ENCODE results near the gene CPNE4. TPM values are rescaled to one million over a fixed set of nuclear protein-coding genes. Genes with fewer than 3 reads are reported as not detected.
"Not testable (repeated sequence)": the region's sequence is repeated elsewhere in the genome, so short reads cannot be mapped to it uniquely, and the experiment has no call there.

CPNE4 gene
- total RNA-seq, 1 donor from 2014 or later, result 52.3 TPM

DNA sequence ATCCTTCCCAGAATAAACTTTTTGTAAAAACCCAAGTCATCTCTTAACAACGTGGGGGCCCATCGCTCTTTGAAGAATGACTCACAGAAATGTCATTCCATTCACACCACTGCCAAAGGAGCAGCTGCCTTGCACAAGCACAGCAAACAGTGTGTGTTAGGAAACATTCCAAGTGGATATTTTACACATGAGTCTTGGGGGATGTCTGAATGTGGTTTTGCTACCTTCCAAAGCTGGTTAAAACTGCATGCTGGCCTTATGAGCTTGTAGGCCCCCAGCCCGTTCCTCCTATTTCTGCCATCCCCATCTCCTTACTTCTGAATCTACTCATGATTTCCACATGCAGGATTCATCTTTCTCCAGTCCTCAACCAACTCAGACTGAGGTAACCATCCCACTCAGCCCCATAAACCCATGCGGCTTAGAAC, 130.8 kb downstream of the CPNE4 start:
- no peak for ATAC-seq (ENCODE audit: poor library complexity)
- intact Hi-C loops (cut with DNase I), result no loop called here

DNA sequence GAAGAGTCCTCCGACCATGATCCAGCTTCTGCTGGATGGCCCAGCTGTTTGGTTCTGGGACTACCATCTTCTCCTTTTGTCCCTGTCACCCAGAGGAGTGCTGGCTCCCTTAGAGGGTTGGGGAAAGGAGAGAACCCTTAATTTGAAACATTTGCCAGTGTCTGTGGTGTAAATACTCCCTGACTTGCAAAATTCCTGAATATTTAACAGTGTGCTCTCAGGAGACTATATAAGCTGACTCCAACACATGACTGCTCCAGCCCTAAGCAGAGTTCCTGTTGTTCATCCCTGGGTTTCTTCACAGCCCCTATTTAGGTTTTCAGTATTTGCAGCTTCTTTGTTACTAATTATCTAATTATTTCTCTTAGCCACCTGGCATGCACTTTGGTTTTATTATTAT, 133.1 kb downstream of the CPNE4 start:
- intact Hi-C loops (cut with DNase I), result no loop called here
- DNase-seq, result no peak
- ATAC-seq (ENCODE audit: poor library complexity), result no peak

More for the DNA sequence above, 130.8 kb downstream of the CPNE4 start:
- no peak for DNase-seq

GRCh38 chr3:131900891-131901290, 133.9 kb downstream of the CPNE4 start:
- no peak for ATAC-seq (ENCODE audit: poor library complexity)
- intact Hi-C loops (cut with DNase I), result no loop called here
- DNase-seq, result no peak

GRCh38 chr3:131899021-131899420, 135.8 kb downstream of the CPNE4 start:
- no peak for ATAC-seq (ENCODE audit: poor library complexity)
- DNase-seq, result no peak
- intact Hi-C loops (cut with DNase I), result no loop called here

- intact Hi-C loops (cut with DNase I), result no loop called here
- DNase-seq, result no peak
- no peak for ATAC-seq (ENCODE audit: poor library complexity)
Observed at GRCh38 chr3:131898346-131898745, 136.5 kb downstream of the CPNE4 start.

DNA sequence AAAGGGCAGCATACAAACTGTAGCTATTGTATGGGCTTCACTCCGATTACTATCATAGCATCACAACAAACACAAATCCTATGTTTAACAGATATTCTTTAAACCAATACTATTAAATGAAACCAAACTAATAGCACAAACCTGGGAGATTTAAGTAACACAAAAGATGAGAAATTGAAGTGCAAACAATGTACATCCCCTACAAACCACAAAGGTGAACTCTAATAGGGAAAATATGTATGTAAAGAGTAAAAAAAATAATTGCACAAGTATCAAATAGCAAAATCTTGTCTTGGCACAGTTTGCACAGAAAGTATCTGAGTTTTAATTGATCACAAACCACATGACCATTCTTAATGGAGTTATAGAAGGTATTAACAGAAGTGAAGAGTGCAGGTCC, 138.5 kb downstream of the CPNE4 start:
- intact Hi-C loops (cut with DNase I), result no loop called here
- no peak for ATAC-seq (ENCODE audit: poor library complexity)
- DNase-seq, result no peak

GRCh38 chr3:131895766-131896165, 139.0 kb downstream of the CPNE4 start:
- intact Hi-C loops (cut with DNase I), result no loop called here
- DNase-seq (no peak), ATAC-seq (ENCODE audit: poor library complexity) (no peak)

DNA sequence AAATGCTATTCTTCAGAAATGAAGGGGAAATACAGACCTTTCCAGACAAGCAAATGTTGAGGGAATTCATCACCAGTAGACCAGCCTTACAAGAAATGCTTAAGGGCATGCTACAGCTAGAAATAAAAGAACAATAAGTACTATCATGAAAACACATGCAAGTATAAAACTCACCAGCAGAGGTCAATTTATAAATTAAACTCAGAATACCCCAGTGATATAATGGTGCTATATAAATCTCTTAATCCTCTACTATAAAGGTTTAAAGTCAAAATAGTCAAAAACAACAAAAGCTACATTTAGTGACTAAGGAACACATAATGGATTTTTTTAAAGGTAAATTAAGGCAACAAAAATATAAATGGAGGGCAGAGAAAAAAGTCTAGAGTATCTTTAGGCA, 142.5 kb downstream of the CPNE4 start:
- intact Hi-C loops (cut with DNase I), result no loop called here

GRCh38 chr3:131885871-131886270, 148.9 kb downstream of the CPNE4 start:
- intact Hi-C loops (cut with DNase I); DNase-seq; ATAC-seq (ENCODE audit: poor library complexity): not testable (repeated sequence)

More for the DNA sequence above, 142.5 kb downstream of the CPNE4 start:
- ATAC-seq (ENCODE audit: poor library complexity), result no peak
- DNase-seq, result no peak

- intact Hi-C loops (cut with DNase I), result no loop called here
- ATAC-seq (ENCODE audit: poor library complexity) (no peak), DNase-seq (no peak)
Observed at GRCh38 chr3:131883711-131884407, 151.0 kb downstream of the CPNE4 start.

GRCh38 chr3:131883086-131883485, 151.7 kb downstream of the CPNE4 start:
- intact Hi-C loops (cut with DNase I), result no loop called here
- no peak for DNase-seq
- no peak for ATAC-seq (ENCODE audit: poor library complexity)

DNA sequence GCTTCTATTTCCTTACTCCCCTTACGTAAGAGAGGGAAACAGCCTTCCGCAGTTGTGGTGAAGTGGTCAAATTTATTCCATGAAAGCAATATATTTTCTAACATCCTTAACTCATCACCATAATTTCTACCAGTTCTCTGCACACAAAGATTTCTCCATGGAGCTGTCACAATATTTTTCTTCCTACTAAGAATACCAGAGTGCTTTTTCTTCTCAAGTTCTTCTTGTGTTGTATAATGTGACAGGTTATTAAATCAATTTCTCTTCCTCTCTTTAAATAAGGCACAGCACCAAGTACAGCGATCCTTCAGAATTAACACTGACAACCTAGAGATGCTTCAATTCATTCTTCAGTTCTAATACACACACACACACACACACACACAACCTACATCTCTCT, 153.0 kb downstream of the CPNE4 start:
- ATAC-seq (ENCODE audit: poor library complexity) (no peak), DNase-seq (no peak)
- intact Hi-C loops (cut with DNase I), result no loop called here

DNA sequence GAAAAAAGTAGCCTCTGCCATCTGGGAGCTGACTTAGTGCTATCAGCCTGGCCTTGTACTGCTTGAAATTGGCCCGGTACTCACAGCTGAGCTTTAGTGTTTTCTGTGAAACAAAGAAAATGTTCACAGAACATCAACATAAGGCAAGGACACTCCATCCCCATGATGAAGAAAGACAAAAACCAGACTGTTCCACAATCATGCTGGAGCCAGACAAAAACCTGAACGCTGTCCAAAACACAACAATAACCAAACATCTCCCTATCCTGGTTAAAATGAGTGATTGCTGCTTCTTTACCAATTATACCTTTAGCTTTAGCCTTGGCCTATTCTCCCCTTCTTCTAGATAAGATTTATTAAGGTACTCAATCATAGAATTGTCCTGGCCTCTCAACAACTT, 153.9 kb downstream of the CPNE4 start:
- ATAC-seq (ENCODE audit: poor library complexity), result no peak
- intact Hi-C loops (cut with DNase I), result no loop called here
- no peak for DNase-seq

DNA sequence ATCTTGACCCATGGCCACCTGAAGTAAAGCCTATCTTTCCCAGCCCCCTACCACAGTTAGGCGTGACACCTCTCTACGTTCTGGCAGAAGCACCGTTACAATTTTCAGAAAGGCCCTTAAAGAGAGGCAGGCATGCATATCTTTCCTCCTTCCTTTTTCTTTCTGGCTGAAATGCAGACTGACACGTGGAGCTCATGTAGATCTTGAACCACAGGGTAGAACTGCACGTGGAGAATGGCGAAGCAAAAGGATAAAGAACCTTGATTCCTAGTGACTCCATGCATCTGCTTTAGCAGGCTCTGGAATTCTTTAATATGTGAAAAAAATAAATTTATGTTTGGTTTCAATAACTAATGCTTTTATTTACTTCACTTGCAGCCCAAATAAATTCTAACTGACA, 166.6 kb downstream of the CPNE4 start:
- intact Hi-C loops (cut with DNase I), result no loop called here
- DNase-seq (no peak), ATAC-seq (ENCODE audit: poor library complexity) (no peak)

DNA sequence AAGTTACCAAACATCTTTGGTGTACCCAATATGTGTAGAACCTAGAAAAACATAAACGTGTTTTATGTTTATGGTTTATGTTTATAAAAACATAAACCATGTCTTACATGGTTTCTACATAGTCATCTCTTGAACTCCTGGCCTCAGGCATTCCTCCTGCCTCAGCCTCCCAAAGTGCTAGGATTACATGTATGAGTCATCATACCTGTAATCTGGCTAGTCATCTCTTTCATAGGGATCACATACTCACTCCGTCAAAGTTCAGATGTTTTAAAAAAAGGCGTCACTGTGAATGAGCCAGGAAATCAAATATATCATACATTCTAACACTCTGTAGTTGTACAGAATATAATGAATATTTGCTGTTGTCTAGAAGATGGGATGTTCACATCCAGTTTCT, 178.6 kb downstream of the CPNE4 start:
- no peak for ATAC-seq (ENCODE audit: poor library complexity)
- DNase-seq, result no peak
- intact Hi-C loops (cut with DNase I), result no loop called here

DNA sequence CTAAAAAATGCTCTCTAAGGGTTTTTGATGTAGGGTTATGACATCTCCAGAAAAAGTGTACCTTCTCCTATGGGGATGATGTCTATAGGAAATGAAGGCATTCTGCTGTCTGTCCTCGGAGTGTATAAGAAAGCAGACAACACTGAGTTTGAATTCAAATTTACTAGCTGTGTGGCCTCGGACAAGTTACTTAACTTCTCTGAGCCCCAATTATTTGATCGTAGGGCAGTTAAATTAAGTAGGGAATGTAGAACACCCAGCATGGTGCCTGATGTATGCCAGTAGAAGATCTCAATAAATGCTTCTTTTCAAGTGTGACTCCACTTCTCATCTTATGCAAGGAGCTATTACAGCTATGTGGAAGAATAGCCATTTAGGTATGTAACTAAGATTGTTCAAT, 184.6 kb downstream of the CPNE4 start:
- DNase-seq (no peak), ATAC-seq (ENCODE audit: poor library complexity) (no peak)
- intact Hi-C loops (cut with DNase I), result no loop called here

- DNase-seq, result no peak
- intact Hi-C loops (cut with DNase I), result no loop called here
- ATAC-seq (ENCODE audit: poor library complexity), result no peak
Observed at GRCh38 chr3:131849616-131850015, 185.2 kb downstream of the CPNE4 start.

GRCh38 chr3:131847966-131848510, 186.8 kb downstream of the CPNE4 start:
- intact Hi-C loops (cut with DNase I), result no loop called here
- DNase-seq (no peak), ATAC-seq (ENCODE audit: poor library complexity) (no peak)

DNA sequence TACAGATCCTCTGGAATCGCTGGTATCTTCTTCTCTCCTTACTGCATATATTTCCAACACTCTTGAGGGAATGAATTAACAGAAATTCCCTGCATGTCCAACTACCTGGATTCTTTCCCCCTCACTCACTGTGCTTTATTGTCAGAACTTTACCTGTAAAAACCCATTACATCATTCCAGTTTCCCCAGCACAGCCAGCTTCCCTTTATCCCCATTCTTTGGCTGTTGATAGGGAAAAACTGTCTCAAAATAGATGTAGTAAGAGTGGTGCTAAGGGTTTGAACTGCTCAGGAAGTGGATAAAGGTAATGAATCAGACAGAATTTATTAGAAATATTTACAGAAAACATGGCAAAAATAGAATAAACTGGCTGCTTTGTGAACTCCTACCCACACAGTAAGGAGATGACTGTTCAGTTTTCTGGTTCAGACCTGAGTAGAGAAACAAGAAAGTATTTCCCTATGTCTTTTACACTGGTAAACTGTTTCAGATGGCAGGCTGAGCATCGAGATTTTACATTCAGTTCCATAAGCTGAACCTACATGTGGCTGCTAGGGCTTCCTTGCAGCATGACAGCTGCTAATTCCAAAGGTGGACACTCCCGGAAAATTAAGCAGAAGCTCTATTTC, 188.4 kb downstream of the CPNE4 start:
- intact Hi-C loops (cut with DNase I), result no loop called here
- ATAC-seq (ENCODE audit: poor library complexity), result no peak
- DNase-seq, result no peak

DNA sequence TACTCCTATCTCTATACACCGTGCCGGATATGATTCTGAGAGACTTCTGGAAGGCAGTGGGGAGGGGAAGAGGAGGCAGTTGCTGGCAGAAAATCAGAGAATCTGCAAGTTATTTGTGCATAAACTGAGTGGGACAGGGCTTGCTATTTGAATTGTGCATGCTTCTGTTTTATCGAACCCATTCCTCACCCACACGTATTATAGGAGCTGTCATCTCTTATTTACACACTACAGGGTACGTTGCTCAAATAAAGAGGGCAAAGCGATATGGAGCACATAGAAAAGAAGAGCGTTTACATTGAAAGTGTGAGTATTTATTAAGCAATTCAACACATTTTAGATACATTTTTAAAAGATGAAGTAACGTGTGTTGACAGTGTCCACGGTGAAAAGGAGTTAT, 191.6 kb downstream of the CPNE4 start:
- intact Hi-C loops (cut with DNase I), result no loop called here
- no peak for DNase-seq

More for the DNA sequence above, 191.6 kb downstream of the CPNE4 start:
- ATAC-seq (ENCODE audit: poor library complexity), result no peak

All from Right ventricle myocardium superior (tissue), 1 donor.